PC-3 (cell line): Measurements from ENCODE around the gene APIP. TPM values are rescaled to one million over a fixed set of nuclear protein-coding genes. Genes with fewer than 3 reads are reported as not detected.
"Not testable (repeated sequence)": the region's sequence is repeated elsewhere in the genome, so short reads cannot be mapped to it uniquely, and the experiment has no call there.

ENCODE experiments used
- ATAC-seq: fragments of 200-7000 bp; cut with Tn5 transposase; 2 replicates; pipeline ENCODE4 v1.9.1; 2020; ENCODE audit warnings: mild to moderate bottlenecking, moderate library complexity
- BruUV-seq: library from RNA; stranded (reverse); fragments of 400-500 nt; replicated peaks from 2 replicates; lab custom pipeline; 2021; lab: Mats Ljungman, UMichigan
- CTCF ChIA-PET: fragments of 300-600 bp; sonication (Branson Sonifier 250); formaldehyde crosslinking; loops from one replicate; lab custom pipeline; 2022; ENCODE audit warnings: antibody characterized with exemption; lab: Charles Lee
- POLR2A ChIA-PET: fragments of 300-600 bp; sonication (Branson Sonifier 250); formaldehyde crosslinking; loops from one replicate; lab custom pipeline; 2022; ENCODE audit warnings: antibody characterized with exemption; ENCODE audit not compliant: unreplicated experiment; lab: Charles Lee
- DNase-seq: peaks from one replicate; pipeline ENCODE4 v3.0.0-alpha.2; 2015
- H2AFZ ChIP-seq: fragments of 300-600 bp; sonication (generic); 2 replicates; pipeline ENCODE4 v1.6.0; 2016; ENCODE audit warnings: antibody characterized with exemption, low read length
- H3F3A ChIP-seq: fragments of 300-600 bp; sonication (generic); one replicate; pipeline ENCODE4 v1.6.0; 2017; ENCODE audit warnings: antibody characterized with exemption, low read length, control low read depth, mild to moderate bottlenecking; ENCODE audit not compliant: unreplicated experiment
- H3K27ac ChIP-seq: fragments of 300-600 bp; sonication (generic); 2 replicates; pipeline ENCODE4 v1.5.1; 2016; ENCODE audit warnings: mild to moderate bottlenecking, low read length
- H3K27me3 ChIP-seq: fragments of 300-600 bp; sonication (generic); 2 replicates; pipeline ENCODE4 v1.6.1; 2016; ENCODE audit warnings: low read length, mixed read lengths
- H3K36me3 ChIP-seq: fragments of 300-600 bp; sonication (generic); 2 replicates; pipeline ENCODE4 v1.6.1; 2016; ENCODE audit warnings: low read depth, mixed run types, low read length, mixed read lengths
- H3K4me1 ChIP-seq: fragments of 300-600 bp; sonication (generic); 2 replicates; pipeline ENCODE4 v1.5.1; 2016; ENCODE audit warnings: low read length; ENCODE audit not compliant: insufficient read depth
- H3K4me2 ChIP-seq: fragments of 300-600 bp; sonication (generic); 2 replicates; pipeline ENCODE4 v1.6.0; 2016; ENCODE audit warnings: low read length
- H3K4me3 ChIP-seq: fragments of 300-600 bp; sonication (generic); 2 replicates; pipeline ENCODE4 v1.5.1; 2016; ENCODE audit warnings: mild to moderate bottlenecking, low read length, mixed read lengths
- H3K79me2 ChIP-seq: fragments of 300-600 bp; sonication (generic); 2 replicates; pipeline ENCODE4 v1.6.1; 2017; ENCODE audit warnings: low read length, mixed read lengths
- H3K9ac ChIP-seq: fragments of 300-600 bp; sonication (generic); 2 replicates; pipeline ENCODE4 v1.6.0; 2016; ENCODE audit warnings: mild to moderate bottlenecking, low read length
- H3K9me2 ChIP-seq: fragments of 300-600 bp; sonication (generic); replicated peaks from 2 replicates; pipeline ENCODE4 v1.6.1; 2016; ENCODE audit warnings: mixed run types, low read length, mixed read lengths
- H3K9me3 ChIP-seq: fragments of 300-600 bp; sonication (generic); 2 replicates; pipeline ENCODE4 v1.6.1; 2016; ENCODE audit warnings: low read length, mixed read lengths
- H4K20me1 ChIP-seq: fragments of 300-600 bp; sonication (generic); 2 replicates; pipeline ENCODE4 v1.6.1; 2016; ENCODE audit warnings: low read length, mixed read lengths
- EZH2 ChIP-seq: fragments of 300-600 bp; sonication (generic); IDR thresholded peaks from one replicate; pipeline ENCODE4 v1.6.1; 2017; ENCODE audit warnings: antibody characterized with exemption, mild to moderate bottlenecking, low read length; ENCODE audit not compliant: unreplicated experiment
- EZH2phosphoT487 ChIP-seq: fragments of 300-600 bp; sonication (generic); IDR thresholded peaks from 2 replicates; pipeline ENCODE4 v1.6.1; 2018; ENCODE audit warnings: mild to moderate bottlenecking, antibody characterized with exemption, low read length, borderline replicate concordance
- intact Hi-C: fragments of 100-400 bp; cut with micrococcal nuclease; formaldehyde crosslinking; loops from 2 replicates; pipeline ENCODE4 v1.9.0; 2023
- total RNA-seq: library from RNA; depleted of rRNA; stranded (reverse); fragments of >200 nt; gene quantifications from 2 replicates; pipeline ENCODE4 v1.2.3, GENCODE V29; 2014
- TF ChIP-seq, protein P1 (sequence below): fragments of 300-600 bp; sonication (generic); conservative IDR thresholded peaks from 2 replicates; pipeline ENCODE4 v1.5.1; 2017; ENCODE audit warnings: antibody characterized with exemption, low read depth, mild to moderate bottlenecking, low read length

Gene APIP
- total RNA-seq, 1 experiment from 2014 or later: 35.3 TPM

DNA sequence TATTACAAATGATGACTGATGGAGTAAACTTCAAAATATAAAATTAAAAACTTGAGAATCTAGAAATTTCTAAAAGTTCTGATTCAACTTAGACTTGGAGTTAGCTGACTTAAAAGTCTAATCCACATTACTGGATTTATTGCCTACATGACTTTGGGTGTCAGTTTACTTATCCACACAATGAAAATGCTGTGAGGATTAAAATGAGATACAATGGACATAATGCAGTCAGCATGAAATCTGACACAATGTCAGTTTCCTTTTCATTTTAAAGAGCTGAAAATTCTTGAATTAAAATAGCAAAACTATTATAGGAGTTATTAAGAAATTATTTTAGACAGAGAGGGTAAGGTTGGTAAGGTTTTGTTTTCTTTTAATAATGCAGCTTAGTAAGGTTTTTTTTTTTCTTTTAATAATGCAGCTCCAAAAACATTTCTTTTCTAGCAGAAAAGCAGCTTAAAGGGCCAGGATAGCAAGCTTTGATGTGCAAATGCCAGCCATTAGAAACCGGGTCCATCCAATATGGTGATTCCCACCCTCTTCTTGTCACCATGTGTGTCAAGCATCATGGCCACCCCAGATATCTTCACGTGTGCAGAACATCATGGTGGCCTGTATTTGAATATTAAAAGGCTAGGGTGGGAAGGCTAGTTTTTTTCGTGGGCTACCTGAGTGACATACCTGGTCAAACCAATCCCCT is 18.9 kb downstream of the APIP start:
- no peaks in the 10 kb centered on the region for H3K9me2 ChIP-seq
- TF ChIP-seq EZH2 (no peak), EZH2phosphoT487 (no peak)
- TF ChIP-seq, protein P1, sequence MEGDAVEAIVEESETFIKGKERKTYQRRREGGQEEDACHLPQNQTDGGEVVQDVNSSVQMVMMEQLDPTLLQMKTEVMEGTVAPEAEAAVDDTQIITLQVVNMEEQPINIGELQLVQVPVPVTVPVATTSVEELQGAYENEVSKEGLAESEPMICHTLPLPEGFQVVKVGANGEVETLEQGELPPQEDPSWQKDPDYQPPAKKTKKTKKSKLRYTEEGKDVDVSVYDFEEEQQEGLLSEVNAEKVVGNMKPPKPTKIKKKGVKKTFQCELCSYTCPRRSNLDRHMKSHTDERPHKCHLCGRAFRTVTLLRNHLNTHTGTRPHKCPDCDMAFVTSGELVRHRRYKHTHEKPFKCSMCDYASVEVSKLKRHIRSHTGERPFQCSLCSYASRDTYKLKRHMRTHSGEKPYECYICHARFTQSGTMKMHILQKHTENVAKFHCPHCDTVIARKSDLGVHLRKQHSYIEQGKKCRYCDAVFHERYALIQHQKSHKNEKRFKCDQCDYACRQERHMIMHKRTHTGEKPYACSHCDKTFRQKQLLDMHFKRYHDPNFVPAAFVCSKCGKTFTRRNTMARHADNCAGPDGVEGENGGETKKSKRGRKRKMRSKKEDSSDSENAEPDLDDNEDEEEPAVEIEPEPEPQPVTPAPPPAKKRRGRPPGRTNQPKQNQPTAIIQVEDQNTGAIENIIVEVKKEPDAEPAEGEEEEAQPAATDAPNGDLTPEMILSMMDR: no peak
- H3K9ac ChIP-seq: no peak overlapping the region
- DNase-seq (no peak), ATAC-seq (no peak)
- H3F3A ChIP-seq: no peaks in the 10 kb centered on the region
- CTCF ChIA-PET: no interaction called here
- H3K27ac ChIP-seq: no peak overlapping the region
- H4K20me1 ChIP-seq: no peaks in the 10 kb centered on the region
- no peak overlapping the region for H3K4me2 ChIP-seq
- H3K27me3 ChIP-seq: no peaks in the 10 kb centered on the region
- POLR2A ChIA-PET: no interaction called here
- H3K36me3 ChIP-seq: peaks cover 32% of the 10 kb centered on the region
- H2AFZ ChIP-seq: no peak overlapping the region
- H3K79me2 ChIP-seq: no peaks in the 10 kb centered on the region
- BruUV-seq: no TSS peak
- intact Hi-C loops: loop anchor here (10.0 kb wide), 1 partner anchor 213 kb away; no protein-coding TSS in a partner anchor
- peaks cover 20% of the 10 kb centered on the region; the same call in 1 of the 2 replicates for H3K9me3 ChIP-seq
- H3K4me1 ChIP-seq: no peaks in the 10 kb centered on the region
- no peak overlapping the region for H3K4me3 ChIP-seq

DNA sequence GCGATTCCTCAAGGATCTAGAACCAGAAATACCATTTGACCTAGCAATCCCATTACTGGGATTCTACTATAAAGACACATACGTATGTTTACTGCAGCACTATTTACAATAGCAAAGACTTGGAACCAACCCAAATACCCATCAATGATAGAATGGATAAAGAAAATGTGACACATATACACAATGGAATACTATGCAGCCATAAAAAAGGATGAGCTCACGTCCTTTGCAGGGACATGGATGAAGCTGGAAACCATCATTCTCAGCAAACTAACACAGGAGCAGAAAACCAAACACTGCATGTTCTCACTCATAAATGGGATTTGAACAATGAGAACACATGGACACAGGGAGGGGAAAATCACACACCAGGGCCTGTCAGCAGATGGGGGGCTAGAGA is 20.0 kb downstream of the APIP start:
- POLR2A ChIA-PET, H3K9ac ChIP-seq, H4K20me1 ChIP-seq, DNase-seq, H3K4me2 ChIP-seq, CTCF ChIA-PET, ATAC-seq, H3K79me2 ChIP-seq, H3K4me3 ChIP-seq, H3K27me3 ChIP-seq, H2AFZ ChIP-seq, BruUV-seq, H3F3A ChIP-seq, H3K9me2 ChIP-seq, H3K27ac ChIP-seq, H3K4me1 ChIP-seq: not testable (repeated sequence)
- peaks cover 20% of the 10 kb centered on the region; the same call in 1 of the 2 replicates for H3K9me3 ChIP-seq
- H3K36me3 ChIP-seq: peaks cover 23% of the 10 kb centered on the region
- intact Hi-C loops: loop anchor here (10.0 kb wide), 1 partner anchor 211 kb away; no protein-coding TSS in a partner anchor

DNA sequence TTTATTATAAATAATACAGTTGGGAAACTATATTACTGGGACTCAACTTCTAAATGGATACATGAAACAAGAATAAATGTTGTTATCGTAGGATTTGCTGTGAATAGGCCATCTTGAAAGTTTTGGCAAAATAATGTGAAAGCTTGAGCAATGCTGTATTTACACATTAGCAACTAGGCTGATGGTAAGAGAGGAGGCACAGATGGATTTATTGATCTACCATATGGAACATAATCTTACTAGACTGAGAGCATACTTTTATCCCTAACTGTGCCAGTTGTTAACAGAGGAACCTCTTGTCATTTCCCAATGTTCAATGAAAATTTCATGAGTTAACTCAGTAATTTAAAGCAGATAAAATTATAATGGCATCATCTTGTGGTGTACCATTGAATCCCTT is 22.8 kb downstream of the APIP start:
- TF ChIP-seq EZH2phosphoT487 (no peak), EZH2 (no peak)
- TF ChIP-seq, protein P1: no peak
- CTCF ChIA-PET: no interaction called here
- Histone ChIP-seq H3K36me3 (peaks cover 8% of the 10 kb centered on the region; the same call in 1 of the 2 replicates), H3K27ac (no peak overlapping the region), H4K20me1 (no peaks in the 10 kb centered on the region), H3K9ac (no peak overlapping the region), H3K9me2 (no peaks in the 10 kb centered on the region), H3K9me3 (no peaks in the 10 kb centered on the region), H3K4me2 (no peak overlapping the region), H2AFZ (no peak overlapping the region), H3K4me3 (no peak overlapping the region), H3K4me1 (peaks cover 17% of the 10 kb centered on the region), H3F3A (no peaks in the 10 kb centered on the region), H3K27me3 (no peaks in the 10 kb centered on the region), H3K79me2 (no peaks in the 10 kb centered on the region)
- POLR2A ChIA-PET: no interaction called here
- ATAC-seq: no peak
- no TSS peak for BruUV-seq
- DNase-seq: no peak
- intact Hi-C loops: loop anchor here (10.0 kb wide), 1 partner anchor 209 kb away; no protein-coding TSS in a partner anchor
